Measurements from ENCODE around the gene RND1. TPM values are rescaled to one million over a fixed set of nuclear protein-coding genes. Genes with fewer than 3 reads are reported as not detected.

The RND1 gene
- total RNA-seq, 1 experiment from 2014 or later, result not detected

- DNase-seq (ENCODE audit: low read depth), result peak; percentile 41
These were observed 54.7 kb downstream of the RND1 start for GRCh38 chr12:48810903-48811431.

- no peak for DNase-seq (ENCODE audit: low read depth)
These were observed 57.7 kb downstream of the RND1 start for GRCh38 chr12:48807981-48808380.

Other genes starting within 250 kb of the RND1 start
- 51.3 and 63.3 TPM in 2 replicates for gene KANSL2, start 183.6 kb downstream of the RND1 start, total RNA-seq (2014; rRNA removed; shearing (Covaris generic))
- 19.1 and 20.9 TPM in 2 replicates for gene CCNT1, start 149.2 kb downstream of the RND1 start, total RNA-seq (2014; rRNA removed; shearing (Covaris generic))
- gene ADCY6, start 76.8 kb downstream of the RND1 start, total RNA-seq (2014; rRNA removed; shearing (Covaris generic)), result 10.3 and 10.8 TPM in 2 replicates
- gene CACNB3, start 47.4 kb downstream of the RND1 start, total RNA-seq (2014; rRNA removed; shearing (Covaris generic)), result 10.5 and 11.2 TPM in 2 replicates
- gene DDX23, start 13.7 kb downstream of the RND1 start, total RNA-seq (2014; rRNA removed; shearing (Covaris generic)), result 55.7 and 59.1 TPM in 2 replicates
- gene FKBP11, start 59.6 kb upstream of the RND1 start, total RNA-seq (2014; rRNA removed; shearing (Covaris generic)), result 27.6 and 31.7 TPM in 2 replicates
- gene ARF3, start 91.6 kb upstream of the RND1 start, total RNA-seq (2014; rRNA removed; shearing (Covaris generic)), result 47.8 and 57.1 TPM in 2 replicates
- gene WNT10B, start 105.9 kb upstream of the RND1 start, total RNA-seq (2014; rRNA removed; shearing (Covaris generic)), result 0.29 TPM in 1 of 2 replicates, not detected in the other
- not detected in 2 replicates for gene WNT1, start 112.5 kb upstream of the RND1 start, total RNA-seq (2014; rRNA removed; shearing (Covaris generic))
- not detected in 2 replicates for gene DDN, start 133.5 kb upstream of the RND1 start, total RNA-seq (2014; rRNA removed; shearing (Covaris generic))
- 81.3 and 89.6 TPM in 2 replicates for gene PRKAG1, start 152.9 kb upstream of the RND1 start, total RNA-seq (2014; rRNA removed; shearing (Covaris generic))
- gene KMT2D, start 194.9 kb upstream of the RND1 start, total RNA-seq (2014; rRNA removed; shearing (Covaris generic)), result 6.8 and 7.9 TPM in 2 replicates
- 6.7 and 13.2 TPM in 2 replicates for gene RHEBL1, start 204.1 kb upstream of the RND1 start, total RNA-seq (2014; rRNA removed; shearing (Covaris generic))
- gene DHH, start 228.9 kb upstream of the RND1 start, total RNA-seq (2014; rRNA removed; shearing (Covaris generic)), result not detected in 2 replicates
- gene LMBR1L, start 245.0 kb upstream of the RND1 start, total RNA-seq (2014; rRNA removed; shearing (Covaris generic)), result 11.7 and 24.5 TPM in 2 replicates